ENCODE data around the gene RASAL1.

Gene RASAL1

DNA sequence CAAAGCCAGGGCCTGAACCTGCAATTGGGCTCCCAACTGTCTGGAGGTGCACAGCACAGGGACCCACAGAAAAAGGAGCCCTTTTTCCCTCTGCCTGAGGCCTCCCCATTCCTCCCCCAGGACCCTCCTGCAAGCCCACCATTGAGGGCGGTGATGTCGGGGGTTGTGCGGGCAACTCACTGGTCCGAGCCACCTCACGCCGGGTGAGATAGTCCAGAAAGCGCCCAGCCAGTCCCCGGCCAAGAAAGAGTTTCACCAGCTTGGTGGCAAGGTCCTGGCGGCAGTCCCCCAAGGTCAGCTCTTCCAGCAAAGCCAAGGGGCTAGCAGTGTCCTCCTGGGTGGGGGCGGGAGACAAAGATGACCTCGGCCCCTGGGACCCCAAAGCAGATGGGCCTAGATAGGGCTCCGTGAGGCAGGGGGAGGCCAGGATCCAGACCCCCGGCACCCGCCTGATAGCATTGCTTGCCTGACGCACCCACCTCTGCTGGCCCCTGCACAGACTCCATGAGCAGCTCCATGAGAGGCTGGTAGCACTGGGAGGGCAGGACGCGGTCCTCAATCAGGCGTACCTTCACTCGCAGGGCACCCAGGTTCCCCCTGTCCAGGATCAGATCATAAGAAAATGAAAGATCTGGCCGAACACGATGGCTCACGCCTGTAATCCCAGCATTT, 20.0 kb downstream of the RASAL1 start:
- no peak for DNase-seq (ENCODE audit: low spot score)

DNA sequence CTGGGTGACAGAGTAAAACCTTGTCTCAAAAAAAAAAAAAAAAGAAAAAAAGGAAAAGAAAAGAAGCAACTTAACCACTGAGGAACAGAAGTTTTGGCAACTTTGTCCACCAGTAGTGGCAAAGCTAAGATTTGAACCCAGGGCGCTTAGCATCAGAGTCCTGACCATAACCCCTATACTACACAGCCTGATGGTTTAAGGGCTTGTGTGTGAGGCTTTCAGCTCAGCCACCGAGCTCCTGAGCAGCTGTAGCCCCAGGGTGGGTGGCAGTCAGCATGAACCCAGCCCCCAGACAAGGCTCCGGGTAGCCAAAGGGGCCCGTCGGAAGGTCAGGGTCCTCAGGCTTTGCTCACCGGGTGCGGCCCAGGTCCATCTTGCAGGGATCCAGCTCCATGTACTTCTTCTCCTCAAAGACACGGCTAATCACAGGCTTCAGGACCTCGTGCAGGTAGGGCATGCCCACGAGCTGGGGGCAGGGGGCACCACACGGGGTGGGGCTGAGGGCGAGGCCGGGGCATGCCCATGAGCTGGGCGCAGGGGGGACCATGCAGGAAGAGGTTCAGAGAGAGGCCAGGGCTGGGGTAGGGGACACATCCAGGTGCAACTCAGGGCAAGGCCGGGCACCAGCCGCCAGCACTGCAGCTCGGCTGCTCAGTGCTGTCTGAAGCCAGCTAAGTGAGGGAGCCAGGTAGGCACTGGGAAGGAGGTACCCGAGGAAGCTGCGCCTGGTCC, 20.9 kb downstream of the RASAL1 start:
- no peak for DNase-seq (ENCODE audit: low spot score)

DNA sequence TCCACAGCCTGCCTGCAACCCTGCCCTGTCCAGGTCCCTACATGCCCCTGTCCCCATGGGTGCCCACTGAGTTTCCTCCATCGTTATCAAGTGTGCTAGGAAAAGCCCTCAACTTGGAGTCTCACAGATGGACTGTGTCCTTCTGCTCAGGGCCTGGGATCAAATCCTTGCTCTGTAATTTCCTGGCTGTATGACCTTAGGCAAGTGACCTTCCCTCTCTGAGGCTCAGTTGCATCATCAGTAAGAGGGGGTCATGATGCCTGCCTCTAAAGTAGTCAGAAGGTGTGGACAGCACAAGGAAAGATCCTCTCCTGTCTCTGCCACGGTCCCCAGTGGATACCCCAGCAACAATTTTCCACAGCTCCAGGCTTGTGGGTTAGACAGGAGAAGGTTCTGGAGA, 22.2 kb downstream of the RASAL1 start:
- no peak for DNase-seq (ENCODE audit: low spot score)

DNA sequence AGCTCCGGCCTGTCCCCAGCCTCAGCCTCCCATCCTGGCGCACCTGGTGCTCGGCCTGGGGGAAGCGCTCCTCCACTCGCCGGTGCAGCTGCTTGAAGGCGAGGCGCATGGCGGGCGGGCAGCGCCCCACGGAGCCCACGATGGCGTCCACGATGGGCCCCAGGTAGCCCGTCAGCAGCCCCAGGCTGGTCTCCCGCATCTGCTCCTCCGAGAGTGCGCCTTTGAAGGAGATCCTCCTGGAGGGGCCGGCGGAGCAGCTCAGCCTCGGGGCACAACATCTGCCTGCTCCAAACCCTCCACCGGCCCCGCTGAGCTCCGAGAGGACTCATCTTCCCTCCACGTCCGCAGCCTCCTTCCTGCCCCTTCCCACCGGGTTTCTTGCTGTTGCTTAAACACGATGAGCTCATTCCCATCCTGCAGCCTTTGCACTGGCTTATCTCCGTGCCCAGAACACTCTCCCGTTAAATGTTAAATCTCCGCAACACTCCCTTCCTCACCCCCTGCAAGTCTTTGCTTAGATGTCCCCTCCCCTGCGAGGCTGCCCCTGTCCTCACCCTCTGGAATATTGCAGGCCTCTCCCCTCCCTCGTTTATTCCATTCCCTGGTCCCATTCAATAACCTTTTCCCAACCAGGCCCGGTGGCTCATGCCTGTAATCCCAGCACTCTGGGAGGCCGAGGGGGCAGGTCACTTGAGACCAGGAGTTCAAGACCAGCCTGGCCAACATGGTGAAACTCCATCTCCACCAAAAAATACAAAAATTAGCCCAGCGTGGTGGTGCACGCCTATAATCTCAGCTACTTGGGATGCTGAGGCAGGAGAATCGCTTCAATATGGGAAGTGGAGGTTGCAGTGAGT, 23.3 kb downstream of the RASAL1 start:
- no peak for DNase-seq (ENCODE audit: low spot score)

DNA sequence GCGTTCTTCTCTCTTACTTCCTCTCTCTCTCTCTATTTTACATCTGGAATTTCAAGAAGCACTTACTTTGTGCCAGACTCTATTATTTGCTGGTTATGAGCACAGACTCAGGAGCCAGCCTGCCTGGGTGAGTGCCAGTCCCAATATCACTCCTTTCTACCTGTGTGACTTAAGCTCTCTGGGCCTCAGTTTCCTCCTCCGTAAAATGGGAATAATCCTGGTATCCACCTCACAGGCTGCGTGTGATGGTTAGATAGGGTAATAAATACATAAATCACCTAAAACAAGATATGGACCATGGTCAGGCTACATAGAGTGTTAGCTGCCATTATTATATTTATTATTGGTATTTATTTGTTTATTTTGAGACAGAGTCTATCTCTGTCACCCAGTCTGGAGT, 24.3 kb downstream of the RASAL1 start:
- no peak for DNase-seq (ENCODE audit: low spot score)

DNA sequence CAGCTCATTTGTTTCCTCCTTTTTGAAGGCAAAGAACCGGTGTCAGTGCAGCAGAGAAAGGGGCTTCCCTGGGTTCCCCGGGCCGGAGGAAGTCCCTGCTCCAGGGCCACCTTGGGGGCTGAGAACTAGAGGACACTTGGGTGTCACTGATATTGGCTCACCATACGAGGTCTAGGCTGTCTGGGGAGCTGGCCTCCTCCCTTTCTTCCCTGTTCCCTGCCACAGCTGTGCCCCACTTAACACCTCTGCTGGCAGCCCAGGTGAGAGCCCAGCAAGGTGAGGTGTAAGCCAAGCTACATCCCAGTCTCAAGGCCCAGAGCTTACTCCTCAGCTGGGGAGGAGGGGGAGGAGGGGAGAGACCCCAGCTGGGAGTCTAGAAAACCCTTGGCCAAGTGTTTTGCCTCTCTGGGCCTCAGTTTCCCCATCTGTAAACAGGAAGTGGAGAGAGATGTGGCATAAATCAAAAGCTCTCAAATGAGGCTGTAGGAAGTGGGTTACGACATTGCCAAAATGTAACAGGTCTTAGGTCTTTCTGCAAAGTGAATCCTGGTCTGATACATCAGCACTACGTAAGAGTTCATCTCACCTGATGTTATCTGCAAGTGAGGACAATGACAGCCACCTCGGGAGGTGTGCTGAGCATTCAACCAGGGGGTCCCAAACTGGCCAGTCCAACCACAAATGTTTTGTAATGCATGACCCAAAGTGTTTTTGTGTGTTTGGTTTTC, 25.5 kb downstream of the RASAL1 start:
- DNase-seq (ENCODE audit: low spot score) = no peak

DNA sequence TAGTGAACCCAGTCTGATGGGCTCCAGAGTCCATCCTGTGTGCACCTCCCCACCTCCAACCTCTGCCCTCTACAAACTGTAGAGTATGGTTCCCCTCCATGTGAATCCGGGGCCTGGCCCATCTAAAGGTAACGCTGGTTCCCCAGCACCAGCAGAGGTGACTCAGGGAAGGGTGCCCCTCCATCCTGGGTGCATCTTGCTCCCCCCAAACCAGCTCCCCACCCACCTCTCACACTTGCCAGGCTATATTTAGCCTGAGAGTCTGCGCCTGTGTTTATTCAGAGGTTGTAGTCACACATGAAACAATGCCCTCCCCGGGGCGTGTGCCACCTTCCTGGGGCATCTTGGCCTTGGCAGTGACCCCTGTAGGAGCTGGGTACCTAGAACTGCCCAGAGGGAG, 26.2 kb downstream of the RASAL1 start:
- no peak for DNase-seq (ENCODE audit: low spot score)

DNA sequence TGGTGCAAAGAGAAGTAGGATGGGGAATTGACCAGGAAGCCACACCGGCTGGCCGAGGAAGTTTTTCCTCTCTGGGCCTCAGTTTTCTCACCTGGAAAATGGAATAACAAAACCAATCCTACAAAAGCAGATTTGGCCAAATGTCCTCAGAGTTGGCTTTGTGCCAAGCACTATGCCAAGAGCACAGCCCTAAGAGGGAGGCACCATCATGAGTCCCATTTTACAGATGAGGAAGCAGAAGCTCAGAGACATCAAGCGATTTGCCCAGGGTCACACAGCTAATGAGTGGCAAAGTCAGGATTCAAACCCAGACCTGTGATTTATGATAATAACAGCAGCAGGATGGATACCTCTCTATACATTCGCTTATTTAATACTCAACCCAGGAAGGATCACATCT, 27.3 kb downstream of the RASAL1 start:
- DNase-seq (ENCODE audit: low spot score) = no peak

DNA sequence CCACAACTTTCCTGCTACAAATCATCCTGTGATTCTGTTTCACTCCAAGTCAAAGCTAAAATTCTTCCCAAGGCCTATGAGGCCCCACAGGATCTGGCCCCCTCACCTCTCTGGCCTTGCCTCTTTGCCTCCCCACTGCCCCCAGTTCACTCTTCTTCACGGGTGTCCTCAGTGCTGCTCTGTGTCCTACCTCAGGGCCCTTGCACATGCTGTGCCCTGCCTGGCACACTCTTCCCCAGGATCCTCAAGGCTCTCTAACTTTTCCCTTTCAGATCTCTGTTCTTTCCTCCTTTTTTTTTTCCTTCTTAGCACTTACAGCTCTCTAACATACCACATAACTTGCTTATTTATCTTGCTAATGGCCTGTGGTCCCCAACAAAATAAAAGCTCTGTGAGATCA, 29.2 kb downstream of the RASAL1 start:
- no peak for DNase-seq (ENCODE audit: low spot score)

DNA sequence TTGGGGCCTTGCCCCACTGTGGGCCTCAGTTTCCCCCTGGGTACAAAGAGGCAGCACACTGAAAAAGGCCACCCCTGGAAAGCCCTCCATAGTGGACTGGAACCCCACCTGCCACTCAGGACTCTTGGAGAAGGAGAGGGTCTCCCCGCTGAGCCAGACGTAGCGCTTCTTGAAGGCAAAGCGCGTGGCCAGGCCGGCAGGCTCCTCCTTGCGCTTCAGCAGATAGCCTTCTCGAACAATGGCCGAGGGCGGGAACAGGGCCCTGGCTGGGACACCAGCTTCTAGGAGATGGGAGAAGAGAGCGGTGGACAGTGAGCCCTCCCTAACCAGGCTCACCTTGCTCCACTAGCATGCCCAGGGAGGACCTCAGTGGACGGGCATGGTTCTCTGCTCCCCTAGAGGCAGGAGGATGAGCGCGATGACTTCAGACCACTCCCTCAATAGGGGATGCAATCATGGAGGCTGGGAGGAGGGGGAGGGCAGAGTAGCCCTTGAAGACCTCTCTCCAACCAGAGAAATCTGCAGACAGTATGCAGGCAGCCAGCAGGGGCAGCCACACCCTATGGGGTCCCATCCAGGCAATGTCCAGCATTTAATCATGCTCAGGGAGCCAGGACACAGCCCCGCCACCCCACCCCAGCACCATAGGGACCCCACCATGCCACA, 29.8 kb downstream of the RASAL1 start:
- no peak for DNase-seq (ENCODE audit: low spot score)

DNA sequence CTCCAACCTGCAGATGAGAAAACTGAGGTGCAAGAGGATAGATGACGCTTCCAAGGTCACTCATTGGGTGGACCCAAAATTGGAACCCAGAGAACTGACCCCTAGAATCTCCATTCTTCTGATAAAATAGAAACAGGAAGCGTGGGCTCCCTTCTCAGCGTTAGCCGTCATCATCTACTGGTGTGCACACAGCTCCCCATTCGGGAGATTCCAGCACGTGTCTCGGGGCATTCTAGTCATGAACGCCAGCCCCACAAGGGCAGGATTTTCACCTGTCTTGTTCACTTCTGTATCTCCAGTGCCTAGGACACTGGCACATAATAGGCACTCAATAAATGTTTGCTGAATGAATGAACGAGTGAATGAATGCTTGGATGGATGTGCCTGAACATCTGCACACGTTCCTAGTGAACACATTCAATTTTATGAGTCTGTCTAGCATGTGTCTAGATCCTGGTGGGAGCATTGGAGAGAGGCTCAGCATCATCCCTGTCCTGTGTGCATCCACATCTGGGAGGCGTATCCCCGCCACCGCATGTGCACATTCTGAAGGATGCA, 30.5 kb downstream of the RASAL1 start:
- DNase-seq (ENCODE audit: low spot score) = no peak

DNA sequence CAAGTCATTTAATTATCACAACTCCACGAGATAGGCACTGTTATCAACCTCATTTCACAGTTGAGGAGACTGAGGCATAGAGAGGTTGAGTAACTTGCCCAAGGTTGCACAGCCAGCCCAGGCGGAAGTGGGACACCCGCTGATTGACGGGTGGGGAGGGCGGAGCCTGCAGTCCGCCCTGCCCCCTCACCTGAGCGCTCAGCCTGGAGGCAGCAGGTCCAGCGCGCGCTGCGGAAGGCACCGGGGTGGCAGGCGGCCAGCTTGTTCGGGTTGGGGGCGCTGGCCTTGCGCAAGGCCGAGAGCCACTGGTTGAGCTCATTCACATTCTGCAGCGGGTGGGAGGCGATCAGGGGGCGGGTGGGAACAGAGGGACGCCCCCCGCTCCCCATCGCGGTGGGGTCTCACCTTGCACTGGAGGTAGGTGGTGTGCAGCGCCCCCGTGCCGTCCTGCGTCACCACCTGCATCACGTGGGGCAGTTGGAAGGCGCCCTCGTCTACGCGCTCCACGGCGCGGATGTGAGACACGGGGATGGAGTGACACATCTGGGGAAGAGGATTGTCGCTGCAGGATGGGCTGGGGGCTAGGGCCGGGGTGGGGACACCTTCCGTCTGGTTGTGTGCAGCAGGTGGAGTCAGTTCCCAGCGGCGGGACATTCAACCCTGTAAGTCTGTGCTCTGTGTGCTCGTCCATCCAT, 31.7 kb downstream of the RASAL1 start:
- no peak for DNase-seq (ENCODE audit: low spot score)

DNA sequence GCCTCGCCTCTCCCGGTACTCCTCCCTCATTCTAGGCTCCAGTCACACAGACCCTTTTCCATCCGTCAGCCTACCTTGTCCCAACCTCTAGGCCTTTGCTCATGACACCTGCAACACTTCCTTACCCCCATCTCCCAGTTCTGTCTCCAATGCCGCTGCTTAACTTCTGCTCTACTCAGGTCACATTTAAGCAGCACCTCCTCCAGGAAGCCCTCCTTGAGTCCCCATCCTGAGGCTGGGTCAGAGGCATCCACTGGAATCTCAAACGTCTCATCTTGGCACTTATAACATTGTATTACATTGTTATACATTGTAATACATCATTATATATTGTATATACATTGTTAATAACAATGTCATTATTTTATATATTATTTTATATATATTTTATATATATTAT, 32.8 kb downstream of the RASAL1 start:
- no peak for DNase-seq (ENCODE audit: low spot score)

DNA sequence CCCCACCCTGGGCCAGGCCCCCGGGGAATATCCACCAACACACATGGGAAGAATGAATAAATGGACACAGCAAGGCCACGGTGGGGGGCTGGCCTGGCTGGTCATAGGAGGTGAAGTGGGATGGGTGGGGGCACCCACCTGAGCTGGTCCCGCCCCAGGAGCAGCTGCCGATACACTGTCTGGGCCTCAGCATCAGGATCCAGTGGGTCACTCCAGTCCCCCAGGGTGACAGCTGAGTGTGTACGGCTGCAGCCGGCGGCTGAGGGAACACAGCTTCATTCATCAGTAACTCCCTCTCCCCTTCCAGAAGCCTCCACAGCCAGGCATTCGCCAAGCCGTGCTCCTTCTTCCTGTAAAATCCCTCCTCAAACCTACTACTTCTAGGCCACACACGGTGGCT, 33.8 kb downstream of the RASAL1 start:
- DNase-seq (ENCODE audit: low spot score) = no peak

DNA sequence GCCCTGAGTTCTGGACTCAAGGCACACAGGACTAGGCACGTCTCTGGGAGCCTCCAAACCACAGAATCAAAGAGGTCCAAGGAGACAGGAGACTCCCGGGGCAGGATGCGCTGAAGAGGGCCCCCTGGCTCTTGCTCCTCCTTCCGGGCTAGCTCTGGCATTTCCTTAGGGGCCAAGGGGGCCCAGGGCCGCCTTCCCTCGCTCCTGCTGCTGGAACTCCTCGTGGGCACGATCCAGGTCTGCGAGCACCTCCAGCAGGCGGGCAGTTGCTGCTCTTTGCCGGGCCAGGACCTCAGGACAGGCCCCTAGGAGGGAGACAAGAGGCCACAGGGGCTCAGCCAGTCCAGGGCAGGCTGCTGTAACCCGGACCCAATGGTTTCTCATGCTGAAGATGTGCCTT, 35.8 kb downstream of the RASAL1 start:
- no peak for DNase-seq (ENCODE audit: low spot score)

DNA sequence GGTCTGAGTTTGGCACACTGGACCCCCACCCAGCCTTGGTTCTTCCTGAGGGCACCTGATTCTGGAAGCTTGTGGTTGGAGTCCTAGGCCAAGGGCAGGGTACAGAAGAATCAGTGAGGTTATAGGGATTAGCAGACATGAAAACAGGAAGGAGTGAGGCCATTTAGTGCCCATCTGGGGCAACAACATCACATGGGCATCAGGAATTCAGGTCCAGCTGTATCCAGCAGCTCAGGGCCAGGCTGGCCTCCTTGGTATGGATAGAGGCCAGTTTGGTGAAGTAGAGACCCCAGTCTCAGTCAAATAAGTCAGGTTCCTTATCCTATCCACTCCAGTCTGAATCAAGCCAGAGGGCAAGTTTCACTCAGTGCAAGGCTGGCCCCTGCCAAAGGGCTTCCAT, 36.2 kb downstream of the RASAL1 start:
- DNase-seq (ENCODE audit: low spot score) = no peak

DNA sequence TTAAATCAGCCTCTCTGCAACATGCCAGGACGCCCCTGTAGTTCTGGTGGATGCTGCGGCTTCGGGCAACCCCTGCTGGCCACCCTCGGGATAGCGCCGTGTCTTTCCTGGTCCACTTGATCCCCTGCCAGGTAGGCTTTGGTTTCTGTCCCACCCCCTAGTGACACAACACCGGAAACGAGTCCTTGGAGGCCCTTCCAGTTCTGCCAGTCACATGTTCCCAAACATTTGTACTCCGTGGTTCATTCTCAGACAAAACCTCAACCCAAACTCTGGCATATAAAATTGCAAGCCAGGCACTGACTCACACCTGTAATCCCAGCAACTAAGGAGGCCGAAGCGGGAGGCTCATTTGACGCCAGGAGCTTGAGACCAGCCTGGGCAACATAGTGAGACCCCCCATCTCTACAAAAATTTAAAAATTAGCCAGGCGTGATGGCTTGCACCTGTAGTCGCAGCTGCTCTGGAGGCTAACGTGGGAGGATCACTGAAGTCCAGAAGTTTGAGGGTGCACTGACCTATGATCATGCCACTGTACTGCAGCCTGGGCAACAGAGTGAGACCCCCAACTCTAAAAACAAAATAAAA, 37.0 kb downstream of the RASAL1 start:
- DNase-seq (ENCODE audit: low spot score) = peak; percentile 70

DNA sequence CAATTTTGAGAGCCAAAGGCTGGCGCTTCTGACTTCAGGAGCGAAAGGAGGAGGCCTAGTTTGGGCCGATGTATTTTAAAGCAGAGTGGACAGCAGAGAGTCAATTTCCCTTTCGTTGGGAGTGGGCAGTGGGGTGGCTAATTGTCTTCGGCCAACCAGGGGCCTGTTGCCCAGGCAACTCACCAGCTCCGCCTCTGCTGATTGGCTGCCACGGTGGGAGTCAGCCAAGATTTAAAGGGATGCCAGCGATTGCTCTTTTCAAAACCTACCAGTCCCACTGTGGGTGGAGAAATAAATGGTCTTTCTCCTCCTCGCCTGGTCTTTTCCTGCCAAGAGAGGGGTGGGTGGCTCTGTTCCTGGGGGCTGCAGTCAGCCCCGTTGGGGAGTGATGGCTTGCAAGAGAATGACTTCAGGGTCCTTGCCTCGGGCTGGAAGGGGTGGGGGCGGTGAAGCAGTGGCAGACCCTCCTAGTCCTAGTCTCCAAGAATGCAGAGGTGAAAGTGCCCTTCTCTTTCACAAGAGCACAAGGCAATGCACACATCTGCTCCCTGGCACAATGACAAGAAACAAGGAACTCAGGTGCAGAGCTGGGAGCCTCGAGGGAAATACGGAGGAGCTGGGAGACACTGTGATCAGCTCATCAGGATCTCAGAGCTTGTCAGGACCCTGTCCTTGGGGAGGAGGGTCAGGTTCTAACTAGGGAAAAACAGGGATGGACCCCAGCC, 37.7 kb downstream of the RASAL1 start:
- peak; percentile 86 for DNase-seq (ENCODE audit: low spot score)

DNA sequence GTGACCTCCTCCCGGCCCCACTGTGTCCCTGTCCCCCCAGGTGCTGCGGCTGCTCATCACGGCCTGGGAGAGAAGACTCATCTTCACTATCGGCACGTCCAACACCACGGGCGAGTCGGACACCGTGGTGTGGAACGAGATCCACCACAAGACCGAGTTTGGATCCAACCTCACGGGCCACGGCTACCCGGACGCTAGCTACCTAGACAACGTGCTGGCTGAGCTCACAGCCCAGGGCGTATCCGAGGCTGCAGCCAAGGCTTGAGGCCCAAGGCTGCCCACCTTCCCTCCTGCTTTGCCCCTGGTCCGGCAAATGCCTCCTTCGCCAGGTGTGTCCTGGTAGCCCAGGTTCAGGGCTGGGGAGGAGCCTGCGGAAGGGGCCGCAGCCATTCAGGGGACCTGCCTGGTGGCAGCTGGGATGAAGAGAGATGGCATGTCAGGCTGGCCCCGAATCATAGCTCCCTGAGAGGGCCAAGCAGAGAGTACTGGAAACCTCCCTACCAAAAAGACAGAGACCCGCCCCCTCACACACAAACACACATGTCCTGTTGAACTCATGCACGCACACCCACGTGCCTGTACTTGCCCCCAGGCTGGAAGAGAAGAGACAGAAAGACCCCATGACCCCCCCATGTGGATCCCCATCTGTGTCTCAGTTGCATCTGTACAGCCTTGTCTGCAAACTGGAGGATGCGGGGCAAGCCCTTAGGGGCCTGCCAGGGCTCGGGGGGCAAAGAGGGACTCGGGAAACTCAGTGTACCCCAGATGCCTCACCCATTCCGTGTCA, 38.7 kb downstream of the RASAL1 start:
- no peak for DNase-seq (ENCODE audit: low spot score)

All from pons (tissue), 1 donor.